Measurements from ENCODE around the gene SRC.

- no peak for TF ChIP-seq EZH2 (IDR thresholded peaks at IDR 0.05)
- TF ChIP-seq POLR2AphosphoS5 (IDR thresholded peaks at IDR 0.05; ENCODE audit: borderline replicate concordance, low read depth, low read length): no peak
Measured at GRCh38 chr20:37376791-37377190, 30.9 kb downstream of the SRC start.
